HG02798 (cell line): ENCODE measurements around the gene ACOT11.
"Not testable (repeated sequence)": the region's sequence is repeated elsewhere in the genome, so short reads cannot be mapped to it uniquely, and the experiment has no call there.

Experiments used
- ATAC-seq: cut with Tn5 transposase; IDR thresholded peaks from one replicate; pipeline ENCODE4 v1.9.1; 2021; ENCODE audit warnings: mild to moderate bottlenecking; ENCODE audit not compliant: unreplicated experiment, poor library complexity

The ACOT11 gene

GRCh38 chr1:54547601-54548388 lies at the start of gene ACOT11:
Gene ACOT11 (plus strand): TSS chr1:54548228. CDS start chr1:54548310, 82 bp downstream.
- no peak for ATAC-seq

- ATAC-seq = no peak
These were observed 49.5 kb upstream of the ACOT11 start for GRCh38 chr1:54498383-54499096.

DNA sequence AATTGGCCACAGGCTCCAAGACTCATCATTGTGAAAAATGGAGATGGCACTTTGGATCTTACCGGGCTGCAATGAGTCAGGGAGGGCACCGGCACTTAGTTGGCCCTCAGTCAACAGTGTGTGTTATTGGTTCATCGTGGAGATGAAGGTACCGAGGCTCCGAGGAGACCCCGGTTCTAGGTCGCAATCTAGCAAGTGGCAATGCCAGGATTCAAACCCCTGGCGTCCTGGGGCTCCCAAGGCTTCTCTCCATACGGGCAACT lies 49.0 kb upstream of the ACOT11 start:
- ATAC-seq = no peak

GRCh38 chr1:54499360-54500106 lies 48.5 kb upstream of the ACOT11 start:
- ATAC-seq = no peak

DNA sequence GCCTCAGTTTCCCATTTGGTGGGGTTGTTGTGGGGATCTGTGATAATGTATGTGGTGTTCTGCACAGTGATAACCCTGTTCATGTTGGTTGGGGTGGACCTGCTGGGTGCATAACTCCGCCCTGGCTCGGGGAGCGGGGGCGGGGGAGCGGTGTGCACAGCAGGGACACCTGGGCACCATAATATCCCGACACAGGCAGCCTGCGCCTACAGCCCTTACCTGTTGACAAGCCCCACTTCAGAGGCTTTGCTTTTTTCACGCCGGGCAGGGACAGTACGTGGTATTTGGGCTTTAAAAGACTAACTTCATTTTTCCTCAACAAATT lies 48.0 kb upstream of the ACOT11 start:
- ATAC-seq = no peak

DNA sequence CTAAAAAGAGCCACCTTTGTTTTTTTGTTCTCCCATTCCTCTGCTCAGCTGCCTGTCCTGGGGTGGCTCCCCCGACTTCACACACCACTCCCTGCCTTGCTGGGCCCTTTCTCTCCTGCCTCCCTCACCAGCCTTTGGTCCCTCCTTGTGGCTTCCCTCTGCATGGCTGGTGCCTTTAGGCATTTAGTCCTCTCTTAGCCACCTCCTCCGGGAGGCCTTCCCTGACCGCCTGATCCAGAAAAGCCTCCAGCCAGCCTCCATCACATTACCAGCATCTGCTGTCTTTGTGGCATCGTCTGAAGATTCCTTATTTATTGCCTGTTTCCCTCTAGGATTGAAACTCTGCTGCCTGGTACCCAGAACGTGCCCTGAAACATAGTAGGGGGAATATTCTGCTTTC lies 46.2 kb upstream of the ACOT11 start:
- ATAC-seq = no peak

- ATAC-seq = no peak
These were observed 45.7 kb upstream of the ACOT11 start for GRCh38 chr1:54502342-54502741.

GRCh38 chr1:54506594-54506993 lies 41.4 kb upstream of the ACOT11 start:
- no peak for ATAC-seq

DNA sequence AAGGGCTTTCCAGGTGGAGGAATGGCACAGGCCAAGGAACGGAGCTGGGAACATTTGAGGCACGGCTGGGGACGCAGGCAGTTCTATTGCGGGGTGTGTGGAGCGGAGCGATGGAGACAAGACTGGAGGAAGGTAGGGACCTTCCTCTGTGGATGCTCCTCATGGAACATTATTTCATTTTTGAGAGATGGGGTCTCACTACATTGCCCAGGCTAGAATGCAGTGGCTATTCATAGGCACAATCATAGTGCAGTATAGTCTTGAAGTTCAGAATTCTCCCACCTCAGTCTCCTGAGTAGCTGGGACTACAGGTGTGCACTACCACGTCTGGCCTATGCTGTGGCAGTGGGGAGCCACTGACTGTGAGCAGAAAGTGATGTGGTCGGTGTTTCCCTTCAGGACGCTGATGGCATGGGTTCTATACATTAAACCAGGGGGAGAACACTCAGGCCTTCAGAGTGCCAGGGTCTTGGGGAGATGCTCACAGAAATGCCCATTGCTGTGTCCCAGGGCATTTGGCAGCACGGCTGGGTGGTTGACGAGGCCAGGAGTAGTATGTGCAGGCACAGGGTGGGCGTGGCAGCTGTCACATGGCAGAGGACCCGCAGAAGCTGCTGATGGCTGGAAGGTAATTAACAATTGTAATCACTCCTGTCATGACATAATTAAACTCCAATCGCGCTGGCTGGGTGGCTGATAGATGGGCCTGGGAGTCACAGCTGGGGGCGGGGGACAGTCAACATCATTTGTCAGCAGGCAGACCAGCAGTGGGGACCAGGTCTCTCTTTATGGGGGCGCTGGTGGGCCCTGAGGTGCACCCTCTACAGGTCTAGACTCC lies 40.8 kb upstream of the ACOT11 start:
- ATAC-seq = no peak

DNA sequence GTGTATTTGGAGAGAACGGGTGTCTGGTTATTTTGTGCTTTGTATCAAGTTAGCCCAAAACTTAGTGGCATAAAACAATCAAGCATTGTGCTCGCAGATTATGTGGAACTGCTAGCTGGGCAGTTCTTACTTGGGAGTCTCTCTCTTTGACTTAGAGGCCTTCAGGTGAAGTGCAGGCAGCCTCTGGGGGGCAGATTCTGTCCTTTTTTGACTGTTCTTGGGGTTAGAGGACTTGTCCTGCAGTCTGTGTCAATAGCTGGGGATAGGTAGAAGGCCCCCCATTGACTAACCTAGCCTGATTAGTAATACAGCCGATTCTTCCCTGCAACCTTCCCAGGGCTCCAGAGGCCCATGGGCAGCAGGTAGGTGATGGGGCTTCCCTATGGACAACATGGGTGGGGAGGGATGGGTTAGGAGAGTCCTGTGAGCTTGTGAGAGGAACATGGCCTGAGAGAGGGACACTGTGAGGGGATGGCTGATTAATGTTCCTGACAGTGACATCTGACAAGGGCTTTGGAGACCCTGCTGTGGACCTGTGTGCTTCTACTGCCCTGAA lies 37.2 kb upstream of the ACOT11 start:
- ATAC-seq = no peak

DNA sequence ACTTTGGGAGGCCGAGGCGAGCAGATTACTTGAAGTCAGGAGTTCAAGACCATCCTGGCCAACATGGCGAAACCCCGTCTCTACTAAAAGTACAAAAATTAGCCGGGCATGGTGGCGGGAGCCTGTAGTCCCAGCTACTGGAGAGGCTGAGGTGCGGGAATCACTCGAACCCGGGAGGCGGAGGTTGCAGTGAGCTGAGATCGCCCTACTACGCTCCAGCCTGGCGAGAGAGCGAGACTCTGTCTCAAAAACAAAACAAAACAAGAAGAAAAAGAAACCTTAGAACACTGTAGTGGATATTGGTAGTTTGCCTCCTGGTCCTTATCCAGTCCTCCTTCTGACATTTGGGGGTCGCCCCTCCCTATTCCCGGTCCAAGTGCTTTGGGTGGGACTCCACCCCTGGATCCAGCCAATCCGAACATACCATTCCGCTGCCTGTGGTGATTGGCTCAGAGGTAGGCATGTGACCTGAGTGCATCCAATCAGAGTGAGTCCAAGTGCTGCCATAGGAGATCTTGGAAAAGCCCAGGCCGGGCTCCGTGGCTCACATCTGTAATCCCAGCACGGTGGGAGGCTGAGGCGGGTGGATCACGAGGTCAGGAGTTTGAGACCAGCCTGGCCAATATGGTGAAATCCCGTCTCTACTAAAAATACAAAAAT lies 34.0 kb upstream of the ACOT11 start:
- not testable (repeated sequence) for ATAC-seq

- ATAC-seq = no peak
These were observed 31.6 kb upstream of the ACOT11 start for GRCh38 chr1:54516249-54516920.

DNA sequence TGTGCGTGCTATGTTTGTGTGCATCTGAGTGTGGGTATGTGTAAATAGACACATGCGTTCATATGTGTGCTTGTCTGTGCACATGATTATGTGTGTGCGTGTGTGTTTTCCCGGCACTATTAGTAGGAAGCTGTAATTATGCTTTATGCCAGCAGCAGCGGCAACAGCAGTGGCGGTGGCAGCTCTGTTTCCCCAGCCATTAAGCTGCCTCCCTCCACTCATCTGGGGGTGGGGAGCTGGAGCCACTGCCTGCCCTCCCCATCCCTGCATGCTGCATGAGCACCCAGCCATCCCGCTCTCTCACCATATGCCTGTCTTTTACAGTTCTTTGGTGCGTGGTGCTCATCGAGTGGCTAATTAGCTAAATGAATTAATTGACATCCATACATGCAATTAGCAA lies 30.5 kb upstream of the ACOT11 start:
- ATAC-seq = no peak

- no peak for ATAC-seq
These were observed 29.5 kb upstream of the ACOT11 start for GRCh38 chr1:54518489-54518888.

- ATAC-seq = no peak
These were observed 28.3 kb upstream of the ACOT11 start for GRCh38 chr1:54519709-54520108.

- no peak for ATAC-seq
These were observed 27.3 kb upstream of the ACOT11 start for GRCh38 chr1:54520631-54521321.

DNA sequence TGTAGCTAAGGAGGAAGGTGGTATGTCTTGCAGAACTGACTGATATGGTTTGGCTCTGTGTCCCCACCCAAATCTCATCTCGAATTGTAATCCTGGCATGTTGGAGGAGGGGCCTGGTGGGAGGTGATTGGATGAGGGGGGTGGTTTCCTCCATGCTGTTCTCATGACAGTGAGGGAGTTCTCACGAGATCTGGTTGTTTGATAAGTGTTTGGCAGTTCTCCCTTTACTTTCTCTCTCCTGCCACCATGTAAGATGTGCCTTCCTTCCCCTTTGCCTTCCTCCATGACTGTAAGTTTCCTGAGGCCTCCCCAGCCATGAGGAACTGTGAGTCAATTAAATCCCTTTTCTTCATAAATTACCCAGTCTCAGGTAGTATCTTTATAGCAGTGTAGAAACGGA lies 21.5 kb upstream of the ACOT11 start:
- not testable (repeated sequence) for ATAC-seq

DNA sequence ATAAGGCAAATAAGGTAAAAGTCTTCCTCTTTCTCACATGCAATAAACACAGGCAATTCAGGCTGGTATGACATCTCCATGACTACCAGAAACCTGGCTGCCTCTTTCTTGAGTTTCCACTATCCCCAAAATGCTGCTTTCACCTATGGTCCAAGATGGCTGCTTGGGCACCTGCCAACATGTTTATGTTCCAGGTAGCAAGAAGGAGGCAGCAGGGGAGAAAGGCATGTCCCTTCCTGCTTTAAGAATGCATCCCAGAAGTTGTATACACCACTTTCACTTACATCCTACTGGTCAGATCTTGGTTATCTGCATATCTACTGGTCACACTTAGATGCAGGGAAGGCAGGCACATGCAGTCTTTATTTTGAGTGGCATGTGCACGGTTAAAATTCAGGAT lies 19.4 kb upstream of the ACOT11 start:
- no peak for ATAC-seq

DNA sequence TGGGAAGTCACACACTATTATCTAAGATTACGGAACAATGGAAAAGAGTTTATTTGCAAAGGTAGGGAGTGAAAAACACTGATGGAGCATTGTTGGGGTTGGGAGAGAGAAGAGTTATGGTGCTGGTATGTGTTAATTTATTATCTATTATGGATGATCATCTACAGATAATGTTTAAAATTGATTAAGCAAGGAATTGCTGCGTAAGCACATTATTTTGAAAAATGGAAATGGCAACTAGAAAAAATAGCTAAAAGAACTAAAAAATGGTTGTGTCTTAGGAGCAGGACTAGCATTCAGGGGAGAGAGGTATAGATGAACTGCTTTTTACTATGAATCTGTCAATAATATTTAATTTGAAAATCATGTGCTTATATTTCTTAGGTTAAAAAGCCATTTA lies 16.0 kb upstream of the ACOT11 start:
- ATAC-seq = no peak
